ENCODE data around the gene PC. TPM values are rescaled to one million over a fixed set of nuclear protein-coding genes. Genes with fewer than 3 reads are reported as not detected.
"Not testable (repeated sequence)": the region's sequence is repeated elsewhere in the genome, so short reads cannot be mapped to it uniquely, and the experiment has no call there.

The PC gene
- total and polyA plus RNA-seq, 7 donors: 2.0 to 40.2 (median 11.8) TPM

- H3K4me1 ChIP-seq: no peaks in the 10 kb centered on the region
These were observed 123.7 kb downstream of the PC start for GRCh38 chr11:66834539-66834845.

GRCh38 chr11:66824573-66824972, 133.6 kb downstream of the PC start:
- H3K4me1 ChIP-seq; intact Hi-C loops (cut with DNase I); H3K27me3 ChIP-seq; H3K9me3 ChIP-seq; H3K36me3 ChIP-seq; H3K27ac ChIP-seq; DNase-seq; H3K4me3 ChIP-seq: not testable (repeated sequence)
- 97% methylated on average over 3 of the region's 4 CpGs for WGBS, 2 donors

More at GRCh38 chr11:66834539-66834845, 123.7 kb downstream of the PC start:
- no peaks in the 10 kb centered on the region for H3K27me3 ChIP-seq
- no peak overlapping the region for H3K4me3 ChIP-seq
- no peak for TF ChIP-seq POLR2A (IDR thresholded peaks at IDR 0.05)
- no peak for TF ChIP-seq CTCF (IDR thresholded peaks at IDR 0.05)
- intact Hi-C loops (cut with DNase I): loop anchor here (1.0 to 5.0 kb wide), 3 partner anchors 140 to 427 kb away; no protein-coding TSS in a partner anchor
- H3K9me3 ChIP-seq: no peaks in the 10 kb centered on the region
- WGBS, 2 donors: 52 to 65% methylated on average over 4 of the region's 4 CpGs
- no peak overlapping the region for H3K27ac ChIP-seq
- DNase-seq: no peak
- no peaks in the 10 kb centered on the region for H3K36me3 ChIP-seq

- Histone ChIP-seq H3K27ac (no peak overlapping the region), H3K36me3 (no peaks in the 10 kb centered on the region), H3K4me3 (no peak overlapping the region), H3K27me3 (no peaks in the 10 kb centered on the region), H3K4me1 (no peaks in the 10 kb centered on the region), H3K9me3 (no peaks in the 10 kb centered on the region)
- intact Hi-C loops (cut with DNase I): no loop called here
- TF ChIP-seq CTCF (IDR thresholded peaks at IDR 0.05): no peak
- no peak for TF ChIP-seq POLR2AphosphoS5 (IDR thresholded peaks at IDR 0.05)
- no peak for TF ChIP-seq POLR2A (IDR thresholded peaks at IDR 0.05)
- no peak for TF ChIP-seq EP300 (IDR thresholded peaks at IDR 0.05)
- DNase-seq: no peak
- 97 to 98% methylated on average over 4 of the region's 4 CpGs for WGBS, 2 donors
These were observed 134.5 kb downstream of the PC start for GRCh38 chr11:66823700-66824099.

GRCh38 chr11:66820901-66821300, 137.3 kb downstream of the PC start:
- H3K27me3 ChIP-seq: no peaks in the 10 kb centered on the region
- no peak for DNase-seq
- WGBS, 2 donors: 86 to 93% methylated on average over 3 of the region's 3 CpGs
- no peaks in the 10 kb centered on the region for H3K4me1 ChIP-seq
- intact Hi-C loops (cut with DNase I): no loop called here
- TF ChIP-seq CTCF (IDR thresholded peaks at IDR 0.05) (no peak), EP300 (IDR thresholded peaks at IDR 0.05) (no peak), POLR2A (IDR thresholded peaks at IDR 0.05) (no peak), POLR2AphosphoS5 (IDR thresholded peaks at IDR 0.05) (no peak)
- no peaks in the 10 kb centered on the region for H3K36me3 ChIP-seq
- H3K4me3 ChIP-seq: no peak overlapping the region
- no peaks in the 10 kb centered on the region for H3K9me3 ChIP-seq
- H3K27ac ChIP-seq: no peak overlapping the region

GRCh38 chr11:66820381-66820780, 137.8 kb downstream of the PC start:
- no peak for DNase-seq
- 91% methylated on average over 3 of the region's 3 CpGs for WGBS, 2 donors
- H3K4me3 ChIP-seq: no peak overlapping the region
- H3K36me3 ChIP-seq: no peaks in the 10 kb centered on the region
- H3K9me3 ChIP-seq: no peaks in the 10 kb centered on the region
- TF ChIP-seq POLR2AphosphoS5 (IDR thresholded peaks at IDR 0.05): no peak
- TF ChIP-seq POLR2A (IDR thresholded peaks at IDR 0.05): no peak
- no peak for TF ChIP-seq EP300 (IDR thresholded peaks at IDR 0.05)
- TF ChIP-seq CTCF (IDR thresholded peaks at IDR 0.05): no peak
- no peaks in the 10 kb centered on the region for H3K4me1 ChIP-seq
- no peaks in the 10 kb centered on the region for H3K27me3 ChIP-seq
- intact Hi-C loops (cut with DNase I): no loop called here
- no peak overlapping the region for H3K27ac ChIP-seq

Measured in sigmoid colon (tissue), 7 donors.